Peyer's patch (tissue), 4 donors: ENCODE results near the gene CHD5.

ENCODE experiments used
- CTCF ChIP-seq, 6 experiments: fragments of 450-650 bp in 4 of 6; fragments of 200-600 bp in 2 of 6; sonication (generic) in 1 of 6; IDR thresholded peaks; one replicate each; pipeline ENCODE4 v1.5.1; 2017 to 2019; ENCODE audit warnings: antibody characterized with exemption in 6 of 6, mild to moderate bottlenecking in 3 of 6, moderate library complexity in 1 of 6
- POLR2A ChIP-seq, 2 donors: fragments of 450-650 bp; IDR thresholded peaks; one replicate each; pipeline ENCODE4 v1.5.1; 2017; ENCODE audit warnings: antibody characterized with exemption in 2 of 2, mild to moderate bottlenecking in 2 of 2, moderate library complexity in 2 of 2

DNA sequence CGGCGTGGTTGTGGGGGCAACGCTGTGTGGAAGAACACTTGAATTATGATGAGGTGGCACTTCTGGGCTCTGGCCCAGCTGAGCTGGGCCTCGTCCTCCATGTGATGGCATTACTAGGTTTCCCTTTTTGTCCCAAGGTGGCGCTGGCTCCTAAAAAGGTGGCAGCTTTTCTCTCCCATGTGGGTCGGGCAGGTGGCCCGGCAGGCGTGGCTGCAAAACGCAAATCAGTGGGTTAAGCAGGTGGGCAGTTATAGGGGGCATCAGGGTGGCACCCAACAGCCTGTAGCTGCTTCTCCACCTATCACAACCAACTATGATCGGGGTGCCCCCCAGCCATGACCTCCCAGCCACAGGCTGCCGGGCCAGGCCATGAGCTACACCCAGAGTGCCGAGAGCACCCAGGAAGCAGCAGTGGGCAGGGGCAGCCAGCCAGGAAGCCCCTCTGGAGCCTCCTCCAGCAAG lies 74.9 kb downstream of the CHD5 start:
- TF ChIP-seq CTCF (IDR thresholded peaks at IDR 0.05), result no peak
- TF ChIP-seq POLR2A (IDR thresholded peaks at IDR 0.05), result no peak
